Measurements from ENCODE around the gene NELL1. TPM values are rescaled to one million over a fixed set of nuclear protein-coding genes. Genes with fewer than 3 reads are reported as not detected.

The NELL1 gene
- total RNA-seq, 1 donor from 2014 or later: not detected

DNA sequence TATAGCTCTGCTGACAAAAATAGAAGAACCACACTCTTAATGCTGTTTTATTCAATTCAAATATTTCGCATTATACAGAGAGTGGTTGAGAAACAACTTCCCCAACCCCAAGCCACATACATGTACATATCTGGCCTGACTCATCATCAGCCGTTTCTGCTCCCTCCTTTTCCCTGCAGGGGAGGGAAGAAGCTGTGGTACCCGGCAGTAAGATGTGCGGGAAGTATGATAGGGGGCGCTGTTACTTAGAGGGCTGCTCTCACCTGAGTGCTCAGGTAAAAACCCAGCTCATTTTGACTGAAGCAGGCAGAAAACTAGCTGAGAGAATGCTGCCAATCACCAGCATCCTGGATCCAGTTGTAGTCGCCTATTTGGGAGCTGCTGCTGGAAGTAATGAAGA lies 85.5 kb downstream of the NELL1 start:
- Mint-ChIP-seq H3K4me1 (no peaks in the 10 kb centered on the region), H3K4me3 (no peak overlapping the region), H3K27ac (no peak overlapping the region), H3K36me3 (ENCODE audit: low read depth) (no peaks in the 10 kb centered on the region), H3K9me3 (peaks cover 2% of the 10 kb centered on the region), H3K27me3 (no peaks in the 10 kb centered on the region)
- DNase-seq (no peak), ATAC-seq (ENCODE audit: low read depth) (no peak)
- TF ChIP-seq, protein P1, sequence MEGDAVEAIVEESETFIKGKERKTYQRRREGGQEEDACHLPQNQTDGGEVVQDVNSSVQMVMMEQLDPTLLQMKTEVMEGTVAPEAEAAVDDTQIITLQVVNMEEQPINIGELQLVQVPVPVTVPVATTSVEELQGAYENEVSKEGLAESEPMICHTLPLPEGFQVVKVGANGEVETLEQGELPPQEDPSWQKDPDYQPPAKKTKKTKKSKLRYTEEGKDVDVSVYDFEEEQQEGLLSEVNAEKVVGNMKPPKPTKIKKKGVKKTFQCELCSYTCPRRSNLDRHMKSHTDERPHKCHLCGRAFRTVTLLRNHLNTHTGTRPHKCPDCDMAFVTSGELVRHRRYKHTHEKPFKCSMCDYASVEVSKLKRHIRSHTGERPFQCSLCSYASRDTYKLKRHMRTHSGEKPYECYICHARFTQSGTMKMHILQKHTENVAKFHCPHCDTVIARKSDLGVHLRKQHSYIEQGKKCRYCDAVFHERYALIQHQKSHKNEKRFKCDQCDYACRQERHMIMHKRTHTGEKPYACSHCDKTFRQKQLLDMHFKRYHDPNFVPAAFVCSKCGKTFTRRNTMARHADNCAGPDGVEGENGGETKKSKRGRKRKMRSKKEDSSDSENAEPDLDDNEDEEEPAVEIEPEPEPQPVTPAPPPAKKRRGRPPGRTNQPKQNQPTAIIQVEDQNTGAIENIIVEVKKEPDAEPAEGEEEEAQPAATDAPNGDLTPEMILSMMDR (IDR thresholded peaks at IDR 0.05): no peak
- POLR2A ChIA-PET: no interaction called here
- intact Hi-C loops (cut with micrococcal nuclease): no loop called here
- CTCF ChIA-PET: no interaction called here

DNA sequence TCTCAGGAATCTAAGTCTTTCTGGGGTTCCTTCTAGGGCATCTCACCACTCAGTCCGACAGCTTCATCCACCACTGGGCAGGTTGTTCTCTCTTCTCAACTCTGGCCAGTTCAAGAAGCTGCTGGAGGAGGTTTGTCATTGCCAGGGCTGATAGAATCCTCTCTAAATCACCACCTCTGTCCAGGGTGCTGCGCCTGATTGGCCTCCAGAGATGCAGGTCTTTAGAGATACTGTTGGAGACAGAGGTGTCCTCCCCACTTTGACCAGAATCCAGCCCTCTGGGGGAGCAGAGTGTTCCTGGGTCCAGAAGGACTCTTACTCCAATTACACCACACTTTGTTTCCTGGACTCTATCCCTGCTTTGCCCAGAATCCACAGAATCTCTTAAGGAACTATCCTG lies 90.2 kb downstream of the NELL1 start:
- Mint-ChIP-seq H3K27me3 (no peaks in the 10 kb centered on the region), H3K36me3 (ENCODE audit: low read depth) (no peaks in the 10 kb centered on the region), H3K27ac (no peak overlapping the region), H3K4me3 (no peak overlapping the region), H3K4me1 (no peaks in the 10 kb centered on the region), H3K9me3 (no peaks in the 10 kb centered on the region)
- ATAC-seq (ENCODE audit: low read depth) (no peak), DNase-seq (no peak)
- ChIA-PET POLR2A (no interaction called here), CTCF (no interaction called here)
- TF ChIP-seq, protein P1 (IDR thresholded peaks at IDR 0.05): no peak
- intact Hi-C loops (cut with micrococcal nuclease): no loop called here

DNA sequence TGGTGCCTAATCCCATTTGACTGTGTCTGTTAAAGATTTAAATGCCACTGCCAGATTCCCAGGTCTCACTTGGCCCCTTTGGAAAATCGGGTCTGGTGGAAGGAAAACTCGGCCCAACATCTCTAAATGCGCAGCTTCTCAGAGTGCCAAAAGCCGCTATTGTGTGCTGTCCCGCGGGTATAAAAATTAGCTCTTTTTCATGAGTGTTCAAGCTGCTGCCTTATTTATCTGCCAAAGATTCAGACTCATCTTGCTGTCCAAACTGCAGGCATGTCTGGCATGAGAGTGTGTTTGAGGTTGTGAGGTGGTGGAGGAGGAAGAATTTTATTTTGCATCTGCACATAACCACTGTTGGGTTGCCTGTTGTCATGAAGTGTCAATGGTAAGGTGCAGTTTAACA lies 91.4 kb downstream of the NELL1 start:
- Mint-ChIP-seq H3K27me3 (no peaks in the 10 kb centered on the region), H3K9me3 (no peaks in the 10 kb centered on the region), H3K36me3 (ENCODE audit: low read depth) (no peaks in the 10 kb centered on the region), H3K4me3 (no peak overlapping the region), H3K4me1 (no peaks in the 10 kb centered on the region), H3K27ac (no peak overlapping the region)
- intact Hi-C loops (cut with micrococcal nuclease): no loop called here
- DNase-seq: no peak
- TF ChIP-seq, protein P1 (IDR thresholded peaks at IDR 0.05): no peak
- ChIA-PET CTCF (no interaction called here), POLR2A (no interaction called here)
- no peak for ATAC-seq (ENCODE audit: low read depth)

DNA sequence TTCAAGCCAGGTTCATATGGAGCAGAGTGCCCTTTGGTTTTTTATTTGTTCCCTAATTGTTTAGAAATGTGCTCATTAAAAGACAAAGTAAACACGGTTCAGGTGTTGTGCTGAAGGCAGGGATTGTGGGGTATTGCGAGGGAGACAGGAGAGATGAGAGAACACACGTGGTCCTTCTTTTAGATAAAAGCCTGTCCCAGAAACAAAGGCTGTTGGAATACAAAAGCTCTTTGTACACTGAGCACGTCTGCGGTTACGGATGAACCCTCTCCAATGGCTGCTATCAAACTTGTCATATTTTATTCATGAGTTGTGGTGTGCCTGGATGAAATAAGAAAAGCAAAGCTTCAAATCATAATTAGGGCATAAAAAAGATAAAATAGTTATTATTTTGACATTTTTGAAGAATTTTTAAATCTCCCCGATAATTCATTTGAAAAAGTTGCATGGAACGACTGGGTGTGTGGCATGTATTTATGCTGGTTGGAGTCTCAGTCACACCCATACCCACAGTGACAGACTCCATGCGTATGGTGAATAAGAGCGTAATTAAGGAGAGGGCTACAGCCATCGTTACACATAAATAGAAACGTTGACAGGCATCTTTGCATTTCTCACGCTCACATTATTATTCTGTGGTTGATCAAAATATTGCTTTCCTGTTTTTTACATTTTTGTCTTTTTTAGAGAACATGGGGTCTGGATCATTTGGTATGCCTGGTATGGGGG lies 92.9 kb downstream of the NELL1 start:
- H3K4me1 Mint-ChIP-seq: no peaks in the 10 kb centered on the region

DNA sequence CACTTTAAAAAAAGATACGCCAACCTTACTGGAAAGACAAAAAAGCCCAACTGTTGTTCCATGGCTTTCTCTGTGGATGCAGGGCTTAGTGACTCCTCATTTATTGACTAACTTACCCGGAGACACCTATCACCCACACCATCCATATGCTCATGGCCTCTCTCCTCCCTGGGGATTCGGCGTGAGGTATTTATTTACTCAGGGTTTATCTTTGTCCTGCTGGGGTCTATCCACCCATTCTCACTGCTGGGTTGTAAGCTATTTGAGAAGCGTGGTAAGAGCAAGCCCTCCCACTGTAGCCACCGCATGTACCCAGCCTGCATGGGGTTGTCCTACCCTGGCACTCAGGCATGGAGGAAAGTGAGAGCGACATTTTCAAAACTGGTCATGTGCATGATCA lies 93.6 kb downstream of the NELL1 start:
- DNase-seq (no peak), ATAC-seq (ENCODE audit: low read depth) (no peak)
- TF ChIP-seq, protein P1 (IDR thresholded peaks at IDR 0.05): no peak
- H3K4me3 Mint-ChIP-seq: no peak overlapping the region
- H3K27me3 Mint-ChIP-seq: no peaks in the 10 kb centered on the region
- ChIA-PET POLR2A (no interaction called here), CTCF (no interaction called here)
- H3K4me1 Mint-ChIP-seq: no peaks in the 10 kb centered on the region
- no peaks in the 10 kb centered on the region for H3K36me3 Mint-ChIP-seq (ENCODE audit: low read depth)
- no peak overlapping the region for H3K27ac Mint-ChIP-seq
- no peaks in the 10 kb centered on the region for H3K9me3 Mint-ChIP-seq
- intact Hi-C loops (cut with micrococcal nuclease): no loop called here

More for the DNA sequence above, 92.9 kb downstream of the NELL1 start:
- Mint-ChIP-seq H3K27me3 (no peaks in the 10 kb centered on the region), H3K4me3 (no peak overlapping the region), H3K36me3 (ENCODE audit: low read depth) (no peaks in the 10 kb centered on the region), H3K9me3 (no peaks in the 10 kb centered on the region), H3K27ac (no peak overlapping the region)
- TF ChIP-seq, protein P1 (IDR thresholded peaks at IDR 0.05): no peak
- ATAC-seq (ENCODE audit: low read depth): no peak
- intact Hi-C loops (cut with micrococcal nuclease): no loop called here
- CTCF ChIA-PET: no interaction called here
- POLR2A ChIA-PET: no interaction called here
- no peak for DNase-seq
